ENCODE data around the gene HDHD5. TPM values are rescaled to one million over a fixed set of nuclear protein-coding genes. Genes with fewer than 3 reads are reported as not detected.

Gene HDHD5
- total and polyA plus RNA-seq, 4 donors, result 13.2 to 46.1 (median 35.9) TPM

DNA sequence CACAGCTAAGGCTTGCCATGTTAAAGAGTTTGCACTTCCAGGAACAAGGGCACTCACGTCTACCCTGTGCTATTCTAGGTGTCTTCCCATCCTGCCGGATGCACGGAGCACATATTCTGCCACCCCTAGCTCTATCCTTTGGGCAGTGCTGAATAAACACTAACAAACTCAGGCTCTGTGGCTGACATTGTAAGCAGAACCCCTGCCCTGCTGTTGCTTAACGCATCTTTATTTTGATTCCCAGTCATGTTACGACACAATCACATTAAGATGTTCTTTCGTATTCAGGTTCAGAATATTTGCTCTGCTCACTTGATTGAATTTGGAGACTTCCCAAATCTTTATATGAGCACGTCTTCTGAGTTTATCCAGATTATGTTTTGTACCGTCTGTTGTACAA lies 3.7 kb upstream of the HDHD5 start:
- Histone ChIP-seq H3K9ac (ENCODE audit: low read depth in 1 of 2, low read length in 2 of 2) (no peak overlapping the region), H3K27me3 (ENCODE audit: control insufficient read depth in 4 of 4, insufficient read depth in 4 of 4, low read length in 3 of 4) (no peaks in the 10 kb centered on the region), H3K36me3 (ENCODE audit: control insufficient read depth in 4 of 4, insufficient read depth in 3 of 4, low read depth in 1 of 4, low read length in 3 of 4) (no peaks in the 10 kb centered on the region), H3K9me3 (ENCODE audit: control insufficient read depth in 4 of 4, low read length in 3 of 4) (no peaks in the 10 kb centered on the region), H3K27ac (ENCODE audit: low read depth in 1 of 2, low read length in 2 of 2) (peak overlapping the region; percentile 52 to 74), H3K4me1 (ENCODE audit: control insufficient read depth in 4 of 4, insufficient read depth in 4 of 4, low read length in 3 of 4) (peaks cover 4 to 40% (median 30%) of the 10 kb centered on the region in 4 donors), H3K4me3 (ENCODE audit: low read depth in 1 of 3, low read length in 3 of 3) (no peak overlapping the region)
- TF ChIP-seq HNF4A (conservative IDR thresholded peaks at IDR 0.05) (peak; percentile 68 to 81), RAD21 (IDR thresholded peaks at IDR 0.05) (peak; percentile 8 to 28), FOXA1 (IDR thresholded peaks at IDR 0.05) (peak; percentile 59), GABPA (IDR thresholded peaks at IDR 0.05 in 1 of 2, conservative IDR thresholded peaks at IDR 0.05 in 1 of 2) (no peak), RXRA (IDR thresholded peaks at IDR 0.05) (peak; percentile 45 to 87), SP1 (IDR thresholded peaks at IDR 0.05) (peak; percentile 40), HNF4G (IDR thresholded peaks at IDR 0.05) (no peak), NR2F2 (IDR thresholded peaks at IDR 0.05) (no peak), JUND (IDR thresholded peaks at IDR 0.05) (peak; percentile 27 to 70), FOXA2 (IDR thresholded peaks at IDR 0.05) (peak; percentile 85), YY1 (IDR thresholded peaks at IDR 0.05) (peak; percentile 81), TAF1 (conservative IDR thresholded peaks at IDR 0.05) (no peak), EGR1 (IDR thresholded peaks at IDR 0.05; ENCODE audit: low read depth in 2 of 2) (peak in 1 of 2 donors; percentile 35)
- TF ChIP-seq, protein P1, sequence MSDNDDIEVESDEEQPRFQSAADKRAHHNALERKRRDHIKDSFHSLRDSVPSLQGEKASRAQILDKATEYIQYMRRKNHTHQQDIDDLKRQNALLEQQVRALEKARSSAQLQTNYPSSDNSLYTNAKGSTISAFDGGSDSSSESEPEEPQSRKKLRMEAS (IDR thresholded peaks at IDR 0.05), result peak; percentile 69
- TF ChIP-seq, protein P2, sequence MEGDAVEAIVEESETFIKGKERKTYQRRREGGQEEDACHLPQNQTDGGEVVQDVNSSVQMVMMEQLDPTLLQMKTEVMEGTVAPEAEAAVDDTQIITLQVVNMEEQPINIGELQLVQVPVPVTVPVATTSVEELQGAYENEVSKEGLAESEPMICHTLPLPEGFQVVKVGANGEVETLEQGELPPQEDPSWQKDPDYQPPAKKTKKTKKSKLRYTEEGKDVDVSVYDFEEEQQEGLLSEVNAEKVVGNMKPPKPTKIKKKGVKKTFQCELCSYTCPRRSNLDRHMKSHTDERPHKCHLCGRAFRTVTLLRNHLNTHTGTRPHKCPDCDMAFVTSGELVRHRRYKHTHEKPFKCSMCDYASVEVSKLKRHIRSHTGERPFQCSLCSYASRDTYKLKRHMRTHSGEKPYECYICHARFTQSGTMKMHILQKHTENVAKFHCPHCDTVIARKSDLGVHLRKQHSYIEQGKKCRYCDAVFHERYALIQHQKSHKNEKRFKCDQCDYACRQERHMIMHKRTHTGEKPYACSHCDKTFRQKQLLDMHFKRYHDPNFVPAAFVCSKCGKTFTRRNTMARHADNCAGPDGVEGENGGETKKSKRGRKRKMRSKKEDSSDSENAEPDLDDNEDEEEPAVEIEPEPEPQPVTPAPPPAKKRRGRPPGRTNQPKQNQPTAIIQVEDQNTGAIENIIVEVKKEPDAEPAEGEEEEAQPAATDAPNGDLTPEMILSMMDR (IDR thresholded peaks at IDR 0.05; ENCODE audit: low read depth, low read length, missing input control), result no peak
- TF ChIP-seq, protein P3, sequence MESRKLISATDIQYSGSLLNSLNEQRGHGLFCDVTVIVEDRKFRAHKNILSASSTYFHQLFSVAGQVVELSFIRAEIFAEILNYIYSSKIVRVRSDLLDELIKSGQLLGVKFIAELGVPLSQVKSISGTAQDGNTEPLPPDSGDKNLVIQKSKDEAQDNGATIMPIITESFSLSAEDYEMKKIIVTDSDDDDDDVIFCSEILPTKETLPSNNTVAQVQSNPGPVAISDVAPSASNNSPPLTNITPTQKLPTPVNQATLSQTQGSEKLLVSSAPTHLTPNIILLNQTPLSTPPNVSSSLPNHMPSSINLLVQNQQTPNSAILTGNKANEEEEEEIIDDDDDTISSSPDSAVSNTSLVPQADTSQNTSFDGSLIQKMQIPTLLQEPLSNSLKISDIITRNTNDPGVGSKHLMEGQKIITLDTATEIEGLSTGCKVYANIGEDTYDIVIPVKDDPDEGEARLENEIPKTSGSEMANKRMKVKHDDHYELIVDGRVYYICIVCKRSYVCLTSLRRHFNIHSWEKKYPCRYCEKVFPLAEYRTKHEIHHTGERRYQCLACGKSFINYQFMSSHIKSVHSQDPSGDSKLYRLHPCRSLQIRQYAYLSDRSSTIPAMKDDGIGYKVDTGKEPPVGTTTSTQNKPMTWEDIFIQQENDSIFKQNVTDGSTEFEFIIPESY (IDR thresholded peaks at IDR 0.05), result peak; percentile 27
- TF ChIP-seq, protein P4, sequence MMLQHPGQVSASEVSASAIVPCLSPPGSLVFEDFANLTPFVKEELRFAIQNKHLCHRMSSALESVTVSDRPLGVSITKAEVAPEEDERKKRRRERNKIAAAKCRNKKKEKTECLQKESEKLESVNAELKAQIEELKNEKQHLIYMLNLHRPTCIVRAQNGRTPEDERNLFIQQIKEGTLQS (IDR thresholded peaks at IDR 0.05), result no peak
- TF ChIP-seq, protein P5, sequence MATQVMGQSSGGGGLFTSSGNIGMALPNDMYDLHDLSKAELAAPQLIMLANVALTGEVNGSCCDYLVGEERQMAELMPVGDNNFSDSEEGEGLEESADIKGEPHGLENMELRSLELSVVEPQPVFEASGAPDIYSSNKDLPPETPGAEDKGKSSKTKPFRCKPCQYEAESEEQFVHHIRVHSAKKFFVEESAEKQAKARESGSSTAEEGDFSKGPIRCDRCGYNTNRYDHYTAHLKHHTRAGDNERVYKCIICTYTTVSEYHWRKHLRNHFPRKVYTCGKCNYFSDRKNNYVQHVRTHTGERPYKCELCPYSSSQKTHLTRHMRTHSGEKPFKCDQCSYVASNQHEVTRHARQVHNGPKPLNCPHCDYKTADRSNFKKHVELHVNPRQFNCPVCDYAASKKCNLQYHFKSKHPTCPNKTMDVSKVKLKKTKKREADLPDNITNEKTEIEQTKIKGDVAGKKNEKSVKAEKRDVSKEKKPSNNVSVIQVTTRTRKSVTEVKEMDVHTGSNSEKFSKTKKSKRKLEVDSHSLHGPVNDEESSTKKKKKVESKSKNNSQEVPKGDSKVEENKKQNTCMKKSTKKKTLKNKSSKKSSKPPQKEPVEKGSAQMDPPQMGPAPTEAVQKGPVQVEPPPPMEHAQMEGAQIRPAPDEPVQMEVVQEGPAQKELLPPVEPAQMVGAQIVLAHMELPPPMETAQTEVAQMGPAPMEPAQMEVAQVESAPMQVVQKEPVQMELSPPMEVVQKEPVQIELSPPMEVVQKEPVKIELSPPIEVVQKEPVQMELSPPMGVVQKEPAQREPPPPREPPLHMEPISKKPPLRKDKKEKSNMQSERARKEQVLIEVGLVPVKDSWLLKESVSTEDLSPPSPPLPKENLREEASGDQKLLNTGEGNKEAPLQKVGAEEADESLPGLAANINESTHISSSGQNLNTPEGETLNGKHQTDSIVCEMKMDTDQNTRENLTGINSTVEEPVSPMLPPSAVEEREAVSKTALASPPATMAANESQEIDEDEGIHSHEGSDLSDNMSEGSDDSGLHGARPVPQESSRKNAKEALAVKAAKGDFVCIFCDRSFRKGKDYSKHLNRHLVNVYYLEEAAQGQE (IDR thresholded peaks at IDR 0.05), result peak; percentile 96
- DNase-seq (ENCODE audit: low spot score), result no peak
- 27% methylated on average over 8 of the region's 8 CpGs for WGBS

Measured in liver (tissue), 9 donors.